Head of caudate nucleus (tissue), 42 donors: Measurements from ENCODE around the gene PECR.
A peak's percentile ranks its signal among the peaks of the same experiment; 100 is the strongest.

Experiments
- DNase-seq, 42 donors: peaks; one replicate each; pipeline versions ENCODE4 v3.0.0 to v3.0.0-alpha.2; 2020 to 2021; ENCODE audit warnings: mixed read lengths in 7 of 42
- intact Hi-C: fragments of 100-400 bp; cut with DNase I; formaldehyde crosslinking; loops from one replicate; pipeline ENCODE4 v1.15.0; 2022

The PECR gene

DNA sequence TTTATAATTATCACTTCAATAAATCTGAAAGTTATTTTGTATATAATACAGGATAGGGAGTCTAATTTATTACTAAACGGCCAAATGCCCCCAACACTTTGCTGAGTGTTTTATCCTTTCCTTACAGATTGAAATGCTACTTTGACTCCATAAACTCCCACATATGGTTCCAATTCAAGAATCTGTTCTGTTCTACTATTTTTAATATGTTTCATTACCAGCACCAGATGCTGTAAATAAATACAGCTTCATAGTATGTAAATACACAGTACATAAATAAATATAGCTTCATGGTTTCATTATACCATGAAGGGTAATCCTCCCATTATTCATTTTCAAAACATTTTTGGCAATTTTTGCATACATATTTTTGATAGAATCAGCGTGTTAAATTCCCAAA lies 34.2 kb downstream of the PECR start:
- intact Hi-C loops = no loop called here
- no peak for DNase-seq

DNA sequence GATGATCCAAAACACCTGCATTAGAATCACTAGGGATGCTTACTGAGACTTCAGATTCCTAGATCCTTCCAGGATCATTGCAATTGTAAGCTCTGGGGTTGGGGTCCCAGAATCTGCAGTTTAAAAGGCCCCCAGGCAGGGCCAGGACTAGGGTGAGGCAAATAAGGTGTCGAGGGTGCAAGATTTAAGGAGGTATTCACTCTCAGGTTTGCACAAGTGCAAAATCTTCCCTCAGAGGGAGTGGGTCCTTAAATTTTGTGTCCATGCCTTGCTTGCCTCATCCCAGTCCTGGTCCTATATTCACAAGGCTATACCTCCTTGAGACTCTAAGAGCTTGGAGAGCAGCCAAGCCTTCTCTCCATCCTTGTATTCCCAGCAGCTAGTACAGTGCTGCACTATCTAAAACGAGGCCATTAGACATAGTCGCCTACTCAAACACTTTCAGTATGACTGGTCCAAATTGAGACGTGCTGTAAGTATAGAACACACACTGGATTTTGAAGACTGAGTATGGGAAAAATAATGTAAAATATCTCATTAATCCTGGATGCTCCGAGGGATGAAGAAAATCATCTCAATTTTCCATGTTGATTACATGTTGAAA lies 36.6 kb downstream of the PECR start:
- peak in 1 of 42 donors; percentile 7 for DNase-seq
- intact Hi-C loops = no loop called here

- no peak for DNase-seq
- intact Hi-C loops = no loop called here
These were observed 37.7 kb downstream of the PECR start for GRCh38 chr2:216043949-216044348.

GRCh38 chr2:216041438-216041837 lies 40.2 kb downstream of the PECR start:
- intact Hi-C loops = no loop called here
- DNase-seq = no peak

DNA sequence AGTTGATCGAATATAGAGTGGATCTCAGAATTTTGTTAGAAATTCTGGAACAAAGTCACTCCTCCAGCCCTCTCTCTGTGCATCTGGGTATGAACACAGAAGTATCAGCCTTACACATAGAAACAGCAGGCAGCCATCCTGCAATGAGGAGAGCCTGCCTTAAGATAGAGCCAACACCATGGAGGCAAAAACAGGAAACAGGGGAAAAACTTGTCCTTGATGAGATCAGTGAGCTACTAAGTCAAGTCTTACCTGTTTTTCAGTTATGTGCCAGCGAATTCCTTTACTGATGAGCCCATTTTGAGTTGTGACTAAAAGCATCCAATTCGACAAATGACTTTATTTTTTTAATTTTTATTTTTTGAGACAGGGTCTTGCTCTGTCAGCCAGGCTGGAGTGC lies 41.7 kb downstream of the PECR start:
- intact Hi-C loops = no loop called here
- no peak for DNase-seq

DNA sequence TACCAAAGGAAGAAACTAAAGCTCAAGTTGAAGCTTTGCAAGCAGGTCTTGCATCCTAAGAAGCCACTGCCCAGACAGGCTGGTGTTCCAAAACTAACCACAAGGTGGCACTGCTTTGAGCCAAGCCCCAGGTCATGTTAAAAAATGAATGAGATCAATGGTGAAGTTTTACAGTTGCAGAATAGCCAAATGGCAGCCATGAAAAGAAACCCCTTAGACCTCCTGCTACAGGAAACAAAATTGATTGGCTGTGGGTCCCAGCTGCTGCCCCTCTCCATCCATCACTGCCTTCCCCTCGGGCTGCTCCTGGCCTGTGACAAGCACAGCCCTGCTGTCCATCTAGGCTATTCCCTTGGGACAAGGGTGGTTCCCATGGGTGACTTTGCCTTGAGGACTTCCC lies 47.5 kb downstream of the PECR start:
- peak in 41 of 42 donors; percentile 50 to 92 (median 80) for DNase-seq
- intact Hi-C loops = no loop called here

DNA sequence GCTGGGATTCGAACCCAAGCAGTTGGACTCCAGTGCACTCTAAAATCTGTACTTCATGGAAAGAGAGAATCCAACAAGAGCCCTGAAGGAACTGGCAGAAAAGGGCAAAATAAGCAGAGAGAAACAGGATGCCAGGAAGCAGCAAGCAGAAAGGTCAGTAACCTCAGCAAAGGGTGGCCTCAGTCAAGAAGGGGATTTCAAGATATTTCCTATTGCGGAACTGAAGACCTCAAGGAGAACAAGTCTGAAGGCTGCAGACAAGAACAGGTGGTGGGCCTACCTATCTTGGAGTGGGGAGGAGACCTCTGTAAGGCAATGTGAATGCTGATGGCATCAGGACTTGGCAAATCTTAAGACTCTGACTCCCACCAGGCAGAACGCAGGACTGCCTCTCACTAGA lies 48.2 kb downstream of the PECR start:
- no peak for DNase-seq
- intact Hi-C loops = no loop called here

DNA sequence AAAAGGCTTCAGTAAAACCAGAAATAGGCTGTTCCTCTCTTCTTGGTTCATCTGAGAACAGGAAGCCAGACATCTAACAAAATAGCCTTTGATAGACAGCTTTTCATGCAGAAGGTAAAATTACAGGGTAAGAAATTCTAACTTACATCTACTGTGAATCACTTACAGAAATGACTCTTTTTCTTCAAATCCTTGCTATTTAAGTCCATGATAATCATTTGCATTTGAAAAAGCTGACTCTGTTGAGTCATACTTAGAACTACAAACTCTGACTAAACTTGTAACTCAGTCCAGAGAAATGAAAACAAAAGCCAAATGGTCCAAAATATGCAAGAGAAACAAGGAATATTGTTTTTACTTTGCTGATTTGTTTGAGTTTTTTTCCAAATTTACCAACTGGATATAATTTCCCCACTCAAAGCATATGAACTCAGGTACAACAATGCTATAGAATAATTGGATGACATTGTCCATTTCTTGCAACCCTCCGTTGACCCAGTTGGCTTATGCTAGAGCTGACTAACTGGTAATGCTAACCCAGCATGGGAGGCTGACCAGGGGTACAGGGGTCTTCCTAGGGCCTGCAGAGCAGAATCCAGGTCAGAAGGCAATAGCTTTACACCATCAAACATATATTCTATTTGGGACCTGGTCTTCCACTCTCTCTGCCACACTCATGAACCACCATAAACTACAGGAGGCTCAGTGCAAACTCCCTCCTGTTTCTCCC lies 49.5 kb downstream of the PECR start:
- DNase-seq = no peak
- intact Hi-C loops = no loop called here

DNA sequence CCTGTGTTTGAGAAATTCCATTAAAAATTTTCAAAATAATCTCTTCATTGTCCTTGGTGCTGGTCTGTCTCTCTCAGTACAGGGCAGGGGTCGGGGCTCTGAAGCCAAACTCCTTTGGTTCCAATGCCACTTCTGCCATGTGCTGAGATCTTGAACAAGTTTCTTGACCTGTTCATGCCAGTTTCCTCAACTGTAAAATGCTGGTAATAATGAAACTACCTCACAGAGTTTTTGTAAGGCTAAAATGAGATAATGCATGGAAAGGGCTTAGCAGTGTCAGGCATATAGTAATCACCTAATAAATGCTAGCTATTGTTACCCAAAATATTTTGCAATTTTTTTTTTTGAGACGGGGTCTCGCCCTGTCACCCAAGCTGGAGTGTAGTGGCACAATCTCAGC lies 51.4 kb downstream of the PECR start:
- no peak for DNase-seq
- intact Hi-C loops = no loop called here

DNA sequence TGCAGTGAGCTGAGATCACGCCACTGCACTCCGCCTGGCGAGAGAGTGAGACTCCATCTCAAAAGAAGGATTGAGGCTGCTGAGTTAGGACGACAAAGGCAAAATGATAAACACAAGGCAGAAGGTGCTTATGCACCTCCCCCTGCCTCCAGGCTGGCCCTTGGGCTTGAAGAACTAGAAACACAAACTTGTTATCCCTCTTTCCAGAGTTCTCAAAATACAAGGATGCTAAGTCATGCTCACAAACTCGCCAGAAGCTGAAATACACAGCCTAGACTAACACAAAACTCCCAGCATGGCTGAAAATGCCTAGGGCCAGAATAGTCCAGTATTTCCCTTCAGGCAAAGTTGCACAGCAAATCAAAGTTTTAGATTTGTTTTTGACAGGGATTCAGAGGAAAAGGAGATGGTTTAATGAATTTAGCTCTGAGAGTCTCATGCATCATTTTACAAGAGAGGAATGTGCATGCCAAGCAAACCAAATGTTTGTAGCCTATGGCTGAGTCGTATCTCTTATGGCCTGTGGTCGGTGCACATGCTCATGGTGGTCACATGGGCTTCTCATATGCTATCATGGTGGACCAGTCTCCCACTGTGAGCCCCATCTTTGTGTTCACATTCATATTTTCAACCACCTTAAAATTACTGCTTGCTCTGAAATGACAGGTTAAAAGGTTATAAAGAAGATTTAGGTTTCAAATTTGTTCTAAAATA lies 52.0 kb downstream of the PECR start:
- intact Hi-C loops = no loop called here

DNA sequence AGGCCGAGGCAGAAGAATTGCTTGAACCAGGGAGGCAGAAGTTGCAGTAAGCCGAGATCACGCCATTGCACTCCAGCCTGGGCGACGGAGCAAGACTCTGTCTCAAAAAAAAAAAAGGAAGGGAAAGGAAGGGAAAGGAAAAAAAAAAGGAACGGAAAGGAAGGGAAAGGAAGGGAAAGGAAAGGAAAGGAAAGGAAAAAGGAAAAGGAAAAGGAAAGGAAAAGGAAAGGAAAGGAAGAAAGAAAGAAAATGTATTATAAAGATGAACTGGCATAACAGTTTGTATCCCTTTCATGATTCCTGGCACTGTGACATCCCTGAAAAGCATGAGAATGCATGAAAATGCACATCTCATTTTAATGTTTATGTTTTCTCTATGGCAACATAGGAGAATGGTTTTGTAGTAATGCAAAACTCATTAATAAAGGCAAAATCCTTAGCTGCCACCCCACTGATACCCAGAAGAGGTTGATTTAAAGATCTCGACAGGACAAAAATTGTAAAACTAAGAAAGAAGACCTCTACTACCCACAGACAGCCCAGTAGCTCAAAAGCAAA lies 56.8 kb downstream of the PECR start:
- no peak for DNase-seq
- intact Hi-C loops = no loop called here

More for the DNA sequence above, 52.0 kb downstream of the PECR start:
- no peak for DNase-seq

DNA sequence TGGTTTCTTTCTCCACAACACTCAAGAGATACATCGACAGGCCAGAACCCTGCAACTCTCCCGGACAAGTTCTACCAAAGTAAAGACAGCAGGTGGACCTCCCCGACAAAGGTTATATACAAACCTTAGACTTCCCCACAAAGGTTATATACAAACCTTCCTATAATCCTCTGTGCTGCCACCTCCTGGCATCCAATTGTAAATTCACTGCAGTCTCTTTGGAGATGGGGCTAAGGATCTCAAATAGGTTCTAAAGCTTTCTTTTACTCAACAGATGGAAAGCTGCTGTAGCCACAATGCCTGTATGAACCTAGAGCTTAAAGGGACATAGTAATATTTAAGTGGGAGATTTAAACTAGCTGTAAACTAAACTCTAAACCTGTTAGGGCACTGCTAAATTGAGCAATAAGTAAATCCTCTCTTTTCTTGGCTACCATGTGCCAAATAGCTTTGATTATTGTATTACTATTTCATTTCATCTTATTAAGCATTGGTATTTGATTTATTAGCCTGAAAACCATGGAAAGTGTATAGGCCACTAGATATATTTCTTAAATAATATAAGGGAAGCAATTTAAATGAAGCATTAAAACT lies 58.5 kb downstream of the PECR start:
- DNase-seq = peak in 28 of 42 donors; percentile 14 to 74 (median 48)

DNA sequence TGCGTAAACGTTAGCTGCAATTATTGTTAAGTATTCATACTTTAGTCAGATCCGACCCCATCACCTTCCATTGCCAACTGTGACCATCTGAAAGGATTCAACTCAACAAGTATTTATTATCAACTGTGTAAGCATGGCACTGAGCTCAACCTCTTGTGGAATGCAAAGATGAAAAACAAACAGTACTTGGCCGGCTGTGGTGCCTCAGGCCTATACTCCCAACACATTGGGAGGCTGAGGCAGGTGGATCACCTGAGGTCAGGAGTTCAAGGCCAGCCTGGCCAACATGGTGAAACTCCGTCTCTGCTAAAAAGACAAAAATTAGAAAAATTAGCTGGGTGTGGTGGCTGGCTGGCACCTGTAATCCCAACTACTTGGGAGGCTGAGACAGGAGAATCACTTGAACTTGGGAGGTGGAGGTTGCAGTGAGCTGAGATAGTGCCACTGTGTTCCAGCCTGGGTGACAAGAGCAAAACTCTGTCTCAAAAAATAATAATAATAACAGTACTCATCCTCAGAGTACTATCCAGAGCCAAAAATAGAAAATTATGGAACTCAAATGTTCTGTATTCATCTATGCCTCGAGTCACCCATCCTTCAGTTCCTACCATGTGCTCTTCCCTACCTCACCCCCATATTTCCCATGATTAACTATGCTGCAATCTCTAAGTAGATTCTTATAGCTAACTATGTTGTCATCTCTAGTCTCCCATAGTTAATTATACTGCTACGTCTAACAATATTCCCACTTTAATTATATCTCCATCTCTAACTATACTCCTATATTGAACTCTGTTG lies 59.6 kb downstream of the PECR start:
- intact Hi-C loops = no loop called here

More for the DNA sequence above, 58.5 kb downstream of the PECR start:
- intact Hi-C loops = no loop called here

GRCh38 chr2:216018709-216019108 lies 62.9 kb downstream of the PECR start:
- DNase-seq = no peak
- intact Hi-C loops = no loop called here

More for the DNA sequence above, 59.6 kb downstream of the PECR start:
- DNase-seq = no peak

DNA sequence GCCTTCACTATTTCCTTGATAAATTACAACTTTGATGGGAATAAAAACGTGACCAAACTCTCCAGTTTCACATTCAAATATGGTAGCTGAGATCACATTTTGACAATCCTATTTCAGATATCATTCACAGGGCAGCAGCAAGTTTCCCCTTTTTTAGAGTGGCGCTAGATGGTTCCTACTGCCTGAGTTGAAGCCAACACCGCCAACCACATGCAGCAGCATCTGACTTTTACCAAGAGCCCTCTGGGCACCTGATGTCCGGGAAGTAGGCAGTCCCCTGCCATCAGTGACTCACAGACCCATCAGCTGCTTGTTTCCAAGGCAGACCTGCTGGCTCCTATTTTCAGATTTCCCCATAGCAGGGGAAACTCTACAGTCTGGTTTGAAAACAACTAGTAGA lies 64.2 kb downstream of the PECR start:
- peak in 2 of 42 donors; percentile 22 to 25 for DNase-seq
- intact Hi-C loops = no loop called here

- DNase-seq = no peak
- intact Hi-C loops = no loop called here
These were observed 65.0 kb downstream of the PECR start for GRCh38 chr2:216016581-216016980.

DNA sequence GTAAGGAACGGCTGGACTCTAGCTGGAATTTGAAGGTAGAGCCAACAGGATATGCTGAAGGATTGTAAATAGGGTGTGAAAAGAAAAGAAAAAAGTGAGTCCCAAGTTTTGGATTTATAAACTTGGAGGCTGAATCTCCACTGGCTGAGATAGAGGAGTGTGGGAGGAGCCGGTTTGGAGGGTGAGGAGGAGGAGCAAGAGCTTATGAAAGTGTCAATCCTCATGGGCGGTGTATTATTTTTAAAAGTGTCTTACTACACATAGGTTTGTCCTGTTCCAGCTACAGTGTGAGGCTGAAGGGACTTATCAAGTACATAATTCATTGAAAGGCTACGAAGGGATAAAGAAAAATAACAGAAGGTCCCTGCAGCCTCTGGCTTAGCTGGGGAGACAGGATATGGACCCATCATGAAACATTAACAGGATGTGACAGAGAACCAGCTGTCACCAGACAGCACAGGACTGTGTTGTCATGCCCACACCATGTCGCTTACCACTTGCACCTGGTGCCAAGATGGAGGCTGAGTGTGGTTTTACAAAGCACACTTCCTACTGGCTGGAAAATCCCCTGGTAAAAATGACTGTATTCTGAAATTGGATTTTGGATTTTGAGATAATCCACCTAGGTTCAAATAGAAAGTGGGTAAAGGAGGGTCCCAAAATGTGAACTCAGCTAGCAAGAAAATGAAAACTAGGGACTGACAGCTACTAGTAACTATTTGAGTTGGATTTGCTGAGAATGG lies 65.7 kb downstream of the PECR start:
- intact Hi-C loops = no loop called here
- peak in 4 of 42 donors; percentile 18 to 58 (median 30) for DNase-seq

GRCh38 chr2:216014986-216015385 lies 66.6 kb downstream of the PECR start:
- no peak for DNase-seq
- intact Hi-C loops = no loop called here
